Lower leg skin (tissue), 4 donors: ENCODE data around the gene GNPNAT1. TPM values are rescaled to one million over a fixed set of nuclear protein-coding genes. Genes with fewer than 3 reads are reported as not detected.

Experiments used
- DNase-seq, 2 donors: peaks; one replicate each; pipeline ENCODE4 v3.0.0-alpha.2; 2019; ENCODE audit warnings: low spot score in 2 of 2
- H3K4me3 ChIP-seq: fragments of 200-600 bp; sonication (generic); 2 replicates; pipeline ENCODE4 v1.5.1; 2017; ENCODE audit warnings: mild to moderate bottlenecking, low read depth; ENCODE audit not compliant: poor library complexity, severe bottlenecking
- POLR2A ChIP-seq, 2 donors: fragments of 450-650 bp; IDR thresholded peaks; one replicate each; pipeline ENCODE4 v1.6.1; 2016 to 2017; ENCODE audit warnings: antibody characterized with exemption in 2 of 2, mild to moderate bottlenecking in 1 of 2, moderate library complexity in 1 of 2
- WGBS, 2 donors: methylation state at CpG; one replicate each; pipeline ENCODE4 v1.1.5; 2018; 5-methylcytosine and 5-hydroxymethylcytosine counted together
- intact Hi-C: fragments of 100-400 bp; cut with DNase I; formaldehyde crosslinking; loops from one replicate; pipeline ENCODE4 v1.15.0; 2023; ENCODE audit warnings: low total_unique reads
- total RNA-seq, 4 donors: library from RNA; depleted of rRNA; stranded (reverse); fragments of >200 nt; gene quantifications; one replicate each; pipeline ENCODE4 v1.1.0, GENCODE V29; 2016
- TF ChIP-seq, protein P1 (sequence below), 3 donors: fragments of 450-650 bp; IDR thresholded peaks; one replicate each; pipeline ENCODE4 v1.5.1; 2016; ENCODE audit warnings: antibody characterized with exemption in 3 of 3, mild to moderate bottlenecking in 3 of 3, moderate library complexity in 2 of 3

The GNPNAT1 gene
- total RNA-seq, 4 donors from 2014 or later: 6.4 to 9.1 (median 7.7) TPM

DNA sequence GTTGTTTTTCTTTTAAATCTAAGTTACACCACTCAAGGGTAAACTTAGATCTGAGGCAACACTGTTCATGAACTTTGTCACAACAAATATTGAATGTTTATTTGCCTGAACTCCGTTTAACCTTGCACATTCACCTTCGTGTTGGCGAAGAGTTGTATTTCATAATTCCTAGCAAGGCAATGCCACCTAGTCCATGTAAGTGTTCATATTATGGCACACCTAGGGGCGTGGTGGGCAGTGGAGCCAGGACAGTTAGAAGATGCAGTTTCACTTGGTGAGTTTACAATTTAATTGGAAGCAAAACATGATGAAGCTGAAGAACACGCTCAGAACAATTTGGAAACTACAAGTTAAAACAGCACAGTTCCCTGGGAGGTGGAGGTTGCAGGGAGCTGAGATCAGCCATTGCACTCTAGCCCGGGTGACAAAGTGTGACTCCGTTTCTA lies 30.4 kb upstream of the GNPNAT1 start:
- DNase-seq: no peak
- no peak overlapping the region for H3K4me3 ChIP-seq
- TF ChIP-seq, protein P1, sequence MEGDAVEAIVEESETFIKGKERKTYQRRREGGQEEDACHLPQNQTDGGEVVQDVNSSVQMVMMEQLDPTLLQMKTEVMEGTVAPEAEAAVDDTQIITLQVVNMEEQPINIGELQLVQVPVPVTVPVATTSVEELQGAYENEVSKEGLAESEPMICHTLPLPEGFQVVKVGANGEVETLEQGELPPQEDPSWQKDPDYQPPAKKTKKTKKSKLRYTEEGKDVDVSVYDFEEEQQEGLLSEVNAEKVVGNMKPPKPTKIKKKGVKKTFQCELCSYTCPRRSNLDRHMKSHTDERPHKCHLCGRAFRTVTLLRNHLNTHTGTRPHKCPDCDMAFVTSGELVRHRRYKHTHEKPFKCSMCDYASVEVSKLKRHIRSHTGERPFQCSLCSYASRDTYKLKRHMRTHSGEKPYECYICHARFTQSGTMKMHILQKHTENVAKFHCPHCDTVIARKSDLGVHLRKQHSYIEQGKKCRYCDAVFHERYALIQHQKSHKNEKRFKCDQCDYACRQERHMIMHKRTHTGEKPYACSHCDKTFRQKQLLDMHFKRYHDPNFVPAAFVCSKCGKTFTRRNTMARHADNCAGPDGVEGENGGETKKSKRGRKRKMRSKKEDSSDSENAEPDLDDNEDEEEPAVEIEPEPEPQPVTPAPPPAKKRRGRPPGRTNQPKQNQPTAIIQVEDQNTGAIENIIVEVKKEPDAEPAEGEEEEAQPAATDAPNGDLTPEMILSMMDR (IDR thresholded peaks at IDR 0.05): no peak
- TF ChIP-seq POLR2A (IDR thresholded peaks at IDR 0.05): no peak
- WGBS, 2 donors: 66 to 67% methylated on average over 7 of the region's 7 CpGs
- intact Hi-C loops: loop anchor here (5.0 to 10.0 kb wide), 2 partner anchors 140 to 233 kb away; no protein-coding TSS in a partner anchor

- intact Hi-C loops: loop anchor here (5.0 kb wide), 1 partner anchor 1551 kb away; no protein-coding TSS in a partner anchor
- no peak for DNase-seq
- TF ChIP-seq, protein P1 (IDR thresholded peaks at IDR 0.05): no peak
- TF ChIP-seq POLR2A (IDR thresholded peaks at IDR 0.05): no peak
- WGBS, 2 donors: 94 to 95% methylated on average over 1 of the region's 1 CpG
- H3K4me3 ChIP-seq: no peak overlapping the region
These were observed 16.7 kb upstream of the GNPNAT1 start for GRCh38 chr14:52808101-52808500.

- no peak overlapping the region for H3K4me3 ChIP-seq
- 70 to 74% methylated on average over 4 of the region's 4 CpGs for WGBS, 2 donors
- TF ChIP-seq, protein P1 (IDR thresholded peaks at IDR 0.05): no peak
- no peak for TF ChIP-seq POLR2A (IDR thresholded peaks at IDR 0.05)
- DNase-seq: no peak
- intact Hi-C loops: loop anchor here (5.0 kb wide), 1 partner anchor 1549 kb away; no protein-coding TSS in a partner anchor
These were observed 14.7 kb upstream of the GNPNAT1 start for GRCh38 chr14:52806115-52806514.

GRCh38 chr14:52802597-52802996 lies 11.2 kb upstream of the GNPNAT1 start:
- TF ChIP-seq POLR2A (IDR thresholded peaks at IDR 0.05): no peak
- H3K4me3 ChIP-seq: no peak overlapping the region
- intact Hi-C loops: no loop called here
- no peak for DNase-seq
- 65 to 71% methylated on average over 3 of the region's 3 CpGs for WGBS, 2 donors

GRCh38 chr14:52801014-52801712 lies 9.8 kb upstream of the GNPNAT1 start:
- WGBS, 2 donors: 65 to 67% methylated on average over 5 of the region's 5 CpGs
- TF ChIP-seq POLR2A (IDR thresholded peaks at IDR 0.05): no peak
- TF ChIP-seq, protein P1 (IDR thresholded peaks at IDR 0.05): no peak
- intact Hi-C loops: no loop called here
- DNase-seq: no peak
- no peak overlapping the region for H3K4me3 ChIP-seq

DNA sequence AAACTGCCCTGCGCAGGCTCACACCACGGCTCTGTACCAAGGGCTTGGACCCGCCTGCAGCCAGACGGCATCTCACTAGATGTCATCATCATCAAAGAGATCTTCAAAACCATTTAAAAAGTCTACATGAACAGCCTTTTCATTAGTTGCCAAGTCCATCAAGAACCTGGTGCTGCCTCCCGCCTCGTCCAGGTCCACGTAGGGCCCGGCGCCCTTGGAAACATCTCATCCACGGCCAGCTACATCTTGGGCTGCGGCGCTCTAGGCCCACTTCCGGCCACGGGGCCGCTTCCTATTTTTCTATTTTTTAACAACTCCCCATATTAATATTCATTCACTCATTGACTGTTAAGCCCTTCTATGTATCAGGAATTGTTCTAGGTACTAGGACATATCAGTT lies 7.4 kb upstream of the GNPNAT1 start:
- no peak for TF ChIP-seq POLR2A (IDR thresholded peaks at IDR 0.05)
- TF ChIP-seq, protein P1 (IDR thresholded peaks at IDR 0.05): no peak
- H3K4me3 ChIP-seq: no peak overlapping the region
- WGBS, 2 donors: 87 to 91% methylated on average over 15 of the region's 15 CpGs
- no peak for DNase-seq
- intact Hi-C loops: no loop called here
